SK-N-SH (cell line): ENCODE data around the gene USP27X. TPM values are rescaled to one million over a fixed set of nuclear protein-coding genes. Genes with fewer than 3 reads are reported as not detected.

Experiments
- CTCF ChIA-PET: fragments of 300-600, 350-600 bp; formaldehyde crosslinking; extraction: SDS; loops from one replicate; lab custom pipeline; 2021; lab: Yijun Ruan, JAX
- POLR2A ChIA-PET: fragments of 350-600 bp; sonication (Branson Sonifier 250); formaldehyde crosslinking; extraction: SDS; loops from one replicate; lab custom pipeline; 2020; ENCODE audit warnings: antibody characterized with exemption, inconsistent platforms; lab: Yijun Ruan, JAX
- DNase-seq: peaks from one replicate; pipeline ENCODE4 v3.0.0; 2012
- H2AFZ ChIP-seq: fragments of 200-600 bp; sonication (generic); 2 replicates; pipeline ENCODE4 v1.8.1; 2016; ENCODE audit warnings: antibody characterized with exemption, mild to moderate bottlenecking, low read depth
- H3F3A ChIP-seq: fragments of 200-600 bp; sonication (generic); replicated peaks from 2 replicates; pipeline ENCODE3; 2016; ENCODE audit warnings: antibody characterized with exemption, mild to moderate bottlenecking; ENCODE audit not compliant: insufficient read depth
- H3K27ac ChIP-seq, 2 experiments: fragments of 200-500 bp in 1 of 2; fragments of 200-600 bp in 1 of 2; sonication (Bioruptor generic) in 1 of 2; sonication (generic), shearing (Covaris generic) in 1 of 2; 2 replicates each; pipeline versions ENCODE4 v1.5.1 to v1.6.1; 2014 to 2016; ENCODE audit warnings: low read depth in 2 of 2, inconsistent platforms in 1 of 2, low read length in 1 of 2, mild to moderate bottlenecking in 1 of 2, mixed read lengths in 1 of 2
- H3K27me3 ChIP-seq: fragments of 200-600 bp; sonication (generic), shearing (Covaris generic); 2 replicates; pipeline ENCODE4 v1.6.1; 2016; ENCODE audit warnings: mixed run types; ENCODE audit not compliant: insufficient read depth
- H3K36me3 ChIP-seq, 2 experiments: fragments of 200-500 bp in 1 of 2; fragments of 200-600 bp in 1 of 2; sonication (Bioruptor generic) in 1 of 2; sonication (generic) in 1 of 2; replicated peaks in 1 of 2; 2 replicates each; pipeline versions ENCODE3 to v1.5.1; 2014 to 2016; ENCODE audit warnings: low read length in 1 of 2, mild to moderate bottlenecking in 1 of 2; ENCODE audit not compliant: insufficient read depth in 2 of 2, control insufficient read depth in 1 of 2
- H3K4me1 ChIP-seq, 2 experiments: fragments of 200-500 bp in 1 of 2; fragments of 200-600 bp in 1 of 2; sonication (Bioruptor generic) in 1 of 2; sonication (generic), shearing (Covaris generic) in 1 of 2; 2 replicates each; pipeline versions ENCODE4 v1.5.1 to v1.6.1; 2014 to 2016; ENCODE audit warnings: low read depth in 1 of 2, low read length in 1 of 2, mixed run types in 1 of 2; ENCODE audit not compliant: insufficient read depth in 2 of 2, control insufficient read depth in 1 of 2
- H3K4me2 ChIP-seq: fragments of 200-600 bp; sonication (generic), shearing (Covaris generic); 2 replicates; pipeline ENCODE4 v1.6.1; 2017; ENCODE audit warnings: mixed run types
- H3K4me3 ChIP-seq, 2 experiments: fragments of 200-500 bp in 1 of 2; fragments of 200-600 bp in 1 of 2; sonication (Bioruptor generic) in 1 of 2; sonication (generic), shearing (Covaris generic) in 1 of 2; 2 replicates each; pipeline versions ENCODE4 v1.5.1 to v1.8.1; 2014 to 2016; ENCODE audit warnings: low read depth in 2 of 2, inconsistent platforms in 1 of 2, low read length in 1 of 2, mild to moderate bottlenecking in 1 of 2, mixed read lengths in 1 of 2, moderate library complexity in 1 of 2
- H3K79me2 ChIP-seq: fragments of 200-600 bp; sonication (generic); 2 replicates; pipeline ENCODE4 v1.8.1; 2017; ENCODE audit warnings: mild to moderate bottlenecking; ENCODE audit not compliant: insufficient read depth
- H3K9ac ChIP-seq: fragments of 200-600 bp; sonication (generic); 2 replicates; pipeline ENCODE4 v1.6.1; 2017; ENCODE audit warnings: mixed run types
- H3K9me2 ChIP-seq: fragments of 200-600 bp; sonication (generic); 2 replicates; pipeline ENCODE4 v1.6.1; 2017; ENCODE audit warnings: mixed run types
- H3K9me3 ChIP-seq: fragments of 200-600 bp; sonication (generic); 2 replicates; pipeline ENCODE4 v1.6.1; 2017; ENCODE audit warnings: mixed run types, mild to moderate bottlenecking, moderate library complexity
- H4K20me1 ChIP-seq: fragments of 200-600 bp; sonication (generic); 2 replicates; pipeline ENCODE4 v1.6.1; 2017; ENCODE audit warnings: mild to moderate bottlenecking, mixed run types; ENCODE audit not compliant: insufficient read depth
- FOXJ3 ChIP-seq: sonication (generic); formaldehyde crosslinking; IDR thresholded peaks from 2 replicates; pipeline ENCODE4 v1.5.1; 2020; ENCODE audit warnings: mild to moderate bottlenecking, missing genetic modification reagents
- FOXM1 ChIP-seq: IDR thresholded peaks from 2 replicates; pipeline ENCODE4 v1.4.0; 2012; ENCODE audit warnings: low read depth, mild to moderate bottlenecking
- GABPA ChIP-seq: IDR thresholded peaks from 2 replicates; pipeline ENCODE4 v1.4.0; 2012; ENCODE audit warnings: low read depth, mild to moderate bottlenecking
- MEF2A ChIP-seq: IDR thresholded peaks from 2 replicates; pipeline ENCODE4 v1.4.0; 2012; ENCODE audit warnings: low read depth, borderline replicate concordance
- MXI1 ChIP-seq: IDR thresholded peaks from 2 replicates; pipeline ENCODE4 v1.6.1; 2012; ENCODE audit warnings: mild to moderate bottlenecking, low read depth, low read length, improper control_type of control experiment
- RXRA ChIP-seq: IDR thresholded peaks from 2 replicates; pipeline ENCODE4 v1.4.0; 2012; ENCODE audit warnings: low read depth, mild to moderate bottlenecking, borderline replicate concordance
- WGBS: methylation state at CpG from one replicate; pipeline ENCODE4 v1.1.6; 2017; ENCODE audit warnings: low lambda C conversion rate; 5-methylcytosine and 5-hydroxymethylcytosine counted together
- polyA plus RNA-seq, 3 experiments: library from polyadenylated mRNA; depleted of rRNA; stranded (reverse); fragments of >200 nt; gene quantifications; 2 replicates each; pipeline ENCODE4 v1.2.3, GENCODE V29; 2012
- TF ChIP-seq, protein P1 (sequence below): fragments of 150-350 bp; IDR thresholded peaks from 2 replicates; pipeline ENCODE4 v1.6.1; 2017; ENCODE audit warnings: antibody characterized with exemption, low read length, low read depth, borderline replicate concordance
- TF ChIP-seq, protein P2 (sequence below): IDR thresholded peaks from 2 replicates; pipeline ENCODE4; 2012

Gene USP27X
- polyA plus RNA-seq, 1 of the 3 experiments (the other 2 are of a cell fraction) = 1.9 TPM

- WGBS = 63% methylated on average over 3 of the region's 28 CpGs
- H3K27ac ChIP-seq = peak overlapping the region; percentile 68 to 82; a peak in 3 of 4 replicates
- peaks cover 0 to 25% of the 10 kb centered on the region in 2 experiments; a peak in 1 of 4 replicates for H3K4me1 ChIP-seq
Measured at GRCh38 chrX:49878128-49878833, 1.0 kb upstream of the USP27X start.

GRCh38 chrX:49879656-49880277 is 483 bp downstream of the USP27X start:
- peak overlapping the region; percentile 80 for H3K4me2 ChIP-seq
- H3K9me2 ChIP-seq = no peaks in the 10 kb centered on the region
- H3K27me3 ChIP-seq = no peaks in the 10 kb centered on the region
- ChIA-PET POLR2A (no interaction called here), CTCF (interaction anchor here (0.8 to 2.3 kb wide), 5 partner anchors 9 to 179 kb away, joined by 3 to 10 read pairs (median 6); no protein-coding TSS in a partner anchor)
- no peaks in the 10 kb centered on the region for H3K36me3 ChIP-seq
- peak; percentile 63 for DNase-seq
- peaks cover 5% of the 10 kb centered on the region; the same call in 1 of the 2 replicates for H3K79me2 ChIP-seq
- peak overlapping the region; percentile 58 for H3K9ac ChIP-seq
- no peaks in the 10 kb centered on the region for H3K9me3 ChIP-seq
- 0 out of 2 replicates have a peak, but pooled peaks have one; percentile 30 for TF ChIP-seq MXI1
- TF ChIP-seq, protein P1, sequence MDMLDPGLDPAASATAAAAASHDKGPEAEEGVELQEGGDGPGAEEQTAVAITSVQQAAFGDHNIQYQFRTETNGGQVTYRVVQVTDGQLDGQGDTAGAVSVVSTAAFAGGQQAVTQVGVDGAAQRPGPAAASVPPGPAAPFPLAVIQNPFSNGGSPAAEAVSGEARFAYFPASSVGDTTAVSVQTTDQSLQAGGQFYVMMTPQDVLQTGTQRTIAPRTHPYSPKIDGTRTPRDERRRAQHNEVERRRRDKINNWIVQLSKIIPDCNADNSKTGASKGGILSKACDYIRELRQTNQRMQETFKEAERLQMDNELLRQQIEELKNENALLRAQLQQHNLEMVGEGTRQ = no peak
- TF ChIP-seq, all 33 proteins: peak for 1
- H3F3A ChIP-seq = no peaks in the 10 kb centered on the region
- no peak overlapping the region for H2AFZ ChIP-seq
- H3K27ac ChIP-seq = peak overlapping the region; percentile 68 to 82; a peak in 3 of 4 replicates
- H4K20me1 ChIP-seq = no peaks in the 10 kb centered on the region
- WGBS = 36% methylated on average over 28 of the region's 55 CpGs
- peak overlapping the region; percentile 54 to 66 for H3K4me3 ChIP-seq
- peaks cover 0 to 25% of the 10 kb centered on the region in 2 experiments; a peak in 1 of 4 replicates for H3K4me1 ChIP-seq

More at GRCh38 chrX:49878128-49878833, 1.0 kb upstream of the USP27X start:
- CTCF ChIA-PET = interaction anchor here (0.9 to 2.3 kb wide), 11 partner anchors 11 to 1247 kb away, joined by 3 to 10 read pairs (median 6); no protein-coding TSS in a partner anchor
- Histone ChIP-seq H3K9ac (peak overlapping the region; percentile 58), H3K36me3 (no peaks in the 10 kb centered on the region), H2AFZ (peak overlapping the region; percentile 67), H3K4me3 (peak overlapping the region; percentile 54 to 66), H3K4me2 (peak overlapping the region; percentile 80), H4K20me1 (no peaks in the 10 kb centered on the region), H3K9me2 (no peaks in the 10 kb centered on the region), H3K27me3 (no peaks in the 10 kb centered on the region), H3K9me3 (no peaks in the 10 kb centered on the region), H3K79me2 (peaks cover 5% of the 10 kb centered on the region; the same call in 1 of the 2 replicates), H3F3A (no peaks in the 10 kb centered on the region)
- TF ChIP-seq MEF2A = no peak
- TF ChIP-seq, protein P2, sequence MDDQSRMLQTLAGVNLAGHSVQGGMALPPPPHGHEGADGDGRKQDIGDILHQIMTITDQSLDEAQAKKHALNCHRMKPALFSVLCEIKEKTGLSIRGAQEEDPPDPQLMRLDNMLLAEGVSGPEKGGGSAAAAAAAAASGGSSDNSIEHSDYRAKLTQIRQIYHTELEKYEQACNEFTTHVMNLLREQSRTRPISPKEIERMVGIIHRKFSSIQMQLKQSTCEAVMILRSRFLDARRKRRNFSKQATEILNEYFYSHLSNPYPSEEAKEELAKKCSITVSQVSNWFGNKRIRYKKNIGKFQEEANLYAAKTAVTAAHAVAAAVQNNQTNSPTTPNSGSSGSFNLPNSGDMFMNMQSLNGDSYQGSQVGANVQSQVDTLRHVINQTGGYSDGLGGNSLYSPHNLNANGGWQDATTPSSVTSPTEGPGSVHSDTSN = no peak
- no peak for TF ChIP-seq RXRA
- no peak for TF ChIP-seq FOXJ3 (CRISPR knock-in tag)
- TF ChIP-seq GABPA = no peak
- TF ChIP-seq FOXM1 = no peak
- peak; percentile 45 for DNase-seq
- POLR2A ChIA-PET = interaction anchor here (0.6 kb wide), 1 partner anchor 260 kb away, joined by 3 read pairs; no protein-coding TSS in a partner anchor
